SH-SY5Y (cell line): Measurements from ENCODE around the gene IL17F.

Experiments used
- GATA2 ChIP-seq: IDR thresholded peaks from 2 replicates; pipeline ENCODE4 v1.6.1; 2011; ENCODE audit warnings: mild to moderate bottlenecking, low read depth, low read length
- GATA3 ChIP-seq: IDR thresholded peaks from 2 replicates; pipeline ENCODE4 v1.6.1; 2011; ENCODE audit warnings: low read depth, mild to moderate bottlenecking, low read length, moderate library complexity

- TF ChIP-seq GATA2 (no peak), GATA3 (no peak)
Observed at GRCh38 chr6:52243282-52243893, 912 bp downstream of the IL17F start.
